HG02610 (cell line): ENCODE data around the gene NGFR.

Experiments used
- ATAC-seq: cut with Tn5 transposase; IDR thresholded peaks from one replicate; pipeline ENCODE4 v1.9.1; 2021; ENCODE audit warnings: mild to moderate bottlenecking, moderate library complexity; ENCODE audit not compliant: unreplicated experiment

The NGFR gene, protein sequence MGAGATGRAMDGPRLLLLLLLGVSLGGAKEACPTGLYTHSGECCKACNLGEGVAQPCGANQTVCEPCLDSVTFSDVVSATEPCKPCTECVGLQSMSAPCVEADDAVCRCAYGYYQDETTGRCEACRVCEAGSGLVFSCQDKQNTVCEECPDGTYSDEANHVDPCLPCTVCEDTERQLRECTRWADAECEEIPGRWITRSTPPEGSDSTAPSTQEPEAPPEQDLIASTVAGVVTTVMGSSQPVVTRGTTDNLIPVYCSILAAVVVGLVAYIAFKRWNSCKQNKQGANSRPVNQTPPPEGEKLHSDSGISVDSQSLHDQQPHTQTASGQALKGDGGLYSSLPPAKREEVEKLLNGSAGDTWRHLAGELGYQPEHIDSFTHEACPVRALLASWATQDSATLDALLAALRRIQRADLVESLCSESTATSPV

DNA sequence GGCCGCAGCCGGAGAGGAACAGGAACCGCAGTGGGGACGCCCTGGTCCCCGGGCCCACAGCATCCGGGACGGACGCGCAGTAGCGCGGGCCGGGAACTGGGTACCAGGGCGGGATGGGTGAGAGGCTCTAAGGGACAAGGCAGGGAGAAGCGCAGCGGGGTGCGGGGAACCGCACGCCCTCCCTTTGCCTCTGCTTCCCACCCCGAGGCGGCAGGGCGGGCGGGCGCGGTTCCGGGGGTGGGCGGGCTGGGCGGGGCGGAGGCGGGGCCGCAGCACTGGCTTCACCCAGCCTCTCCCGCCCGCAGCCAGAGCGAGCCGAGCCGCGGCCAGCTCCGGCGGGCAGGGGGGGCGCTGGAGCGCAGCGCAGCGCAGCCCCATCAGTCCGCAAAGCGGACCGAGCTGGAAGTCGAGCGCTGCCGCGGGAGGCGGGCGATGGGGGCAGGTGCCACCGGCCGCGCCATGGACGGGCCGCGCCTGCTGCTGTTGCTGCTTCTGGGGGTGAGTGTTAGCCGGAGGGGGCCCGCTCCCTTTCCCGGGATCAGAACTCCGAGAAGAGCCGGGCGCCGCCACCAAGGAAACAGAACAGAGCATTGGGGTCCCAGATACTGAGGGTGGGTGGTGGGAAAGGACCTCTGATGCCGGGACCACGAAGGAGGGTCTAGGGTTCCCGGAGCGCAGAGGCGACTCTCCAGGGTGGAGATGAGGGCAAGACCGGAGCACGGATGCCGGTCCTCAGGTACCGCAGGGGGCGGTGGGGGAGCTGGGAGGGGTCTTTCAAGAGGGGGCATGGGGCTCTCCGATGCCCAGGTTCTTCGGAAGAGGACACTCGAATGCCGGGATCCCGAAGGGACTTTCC is at the start of gene NGFR:
Gene NGFR (plus strand): TSS at position 308 of the 856 bp plus-strand sequence. CDS start 125 bp downstream, at position 433.
- no peak for ATAC-seq

DNA sequence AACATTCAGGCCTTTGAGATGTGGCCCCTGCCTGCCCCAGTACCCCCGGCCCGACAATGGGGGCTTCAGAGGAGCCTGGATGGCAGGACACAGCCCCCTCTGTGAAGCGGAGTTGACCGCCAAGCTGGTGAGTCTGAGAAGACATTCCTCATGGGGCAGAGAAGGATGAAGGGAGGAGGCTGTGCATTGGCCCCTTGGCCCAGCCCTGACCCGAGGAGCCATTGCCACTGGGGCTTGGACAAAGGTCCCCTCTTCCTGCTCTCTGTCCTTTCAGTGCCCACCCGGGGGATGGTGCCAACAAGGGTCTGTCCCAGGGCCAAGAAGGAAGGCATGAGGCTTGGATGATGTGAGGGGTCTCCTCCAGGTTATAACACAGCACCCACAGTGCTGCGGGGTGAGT is 49.5 kb upstream of the NGFR start:
- ATAC-seq, result no peak

DNA sequence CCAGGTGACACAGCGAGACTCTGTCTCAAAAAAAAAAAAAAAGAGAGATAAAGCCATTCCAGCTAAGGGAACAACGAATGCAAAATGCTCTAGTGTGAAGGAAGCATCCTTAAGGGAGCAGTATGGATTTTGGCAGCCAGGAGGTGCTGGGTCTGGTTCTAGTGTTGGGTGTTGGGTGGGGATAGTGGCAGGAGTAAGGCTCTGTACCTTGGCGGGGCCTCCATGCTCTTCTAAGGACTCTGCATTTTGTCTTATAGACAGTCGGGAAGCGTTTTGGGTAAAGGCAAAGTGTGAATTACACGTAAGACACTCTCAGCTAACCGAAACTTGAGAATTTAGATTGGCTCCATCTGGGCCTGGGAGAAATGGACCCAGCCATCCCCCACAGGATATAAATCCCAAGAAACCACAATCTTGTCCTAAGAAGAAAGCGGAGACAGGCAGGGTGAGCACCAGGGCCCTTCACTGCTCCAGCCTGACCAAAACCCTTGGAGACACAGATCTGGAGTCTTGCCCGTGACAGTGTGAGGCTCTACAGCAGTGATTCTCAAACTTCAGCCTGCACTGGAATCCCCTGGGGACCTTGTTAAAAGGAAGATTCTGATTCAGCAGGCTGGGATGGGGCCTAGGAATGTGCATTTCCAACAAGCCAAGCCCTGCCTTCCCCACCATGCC is 47.3 kb upstream of the NGFR start:
- no peak for ATAC-seq

DNA sequence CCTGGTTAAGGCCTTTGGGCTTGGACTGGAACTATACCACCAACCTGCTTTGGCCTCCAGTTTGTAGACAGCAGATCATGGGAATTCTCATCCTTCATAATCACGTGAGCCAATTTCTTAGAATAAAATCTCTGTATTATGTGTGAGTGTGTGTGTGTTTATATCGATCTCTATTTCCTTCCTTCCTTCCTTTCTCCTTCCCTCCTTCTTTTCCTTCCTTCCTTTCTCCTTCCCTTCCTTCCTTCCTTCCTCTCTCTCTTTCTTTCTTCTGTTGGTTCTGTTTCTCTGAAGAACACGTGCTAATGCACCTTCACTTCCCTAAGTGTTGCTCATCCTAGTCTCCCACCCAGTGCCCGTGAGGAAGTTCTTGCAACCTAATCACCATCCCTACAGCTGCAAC is 44.9 kb upstream of the NGFR start:
- no peak for ATAC-seq

DNA sequence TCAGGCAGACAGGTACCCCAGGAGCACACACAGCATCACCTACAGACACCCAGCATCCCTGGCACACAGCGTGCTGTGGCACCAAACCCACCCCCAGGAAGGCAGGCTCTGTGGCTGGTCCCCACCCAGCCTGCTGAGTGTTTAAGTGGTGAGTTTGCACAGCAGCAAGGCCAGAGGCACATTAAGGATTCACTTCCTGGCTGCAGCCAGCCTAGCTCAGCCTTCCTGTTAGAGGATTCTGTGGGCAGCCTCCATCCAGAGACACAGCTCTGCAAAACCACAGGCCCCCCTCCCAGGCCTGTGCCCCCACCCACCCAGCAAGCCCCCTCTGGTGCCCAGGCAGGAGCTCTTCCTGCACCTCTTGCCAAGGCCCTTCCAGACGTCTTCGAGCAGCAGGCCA is 44.4 kb upstream of the NGFR start:
- no peak for ATAC-seq

DNA sequence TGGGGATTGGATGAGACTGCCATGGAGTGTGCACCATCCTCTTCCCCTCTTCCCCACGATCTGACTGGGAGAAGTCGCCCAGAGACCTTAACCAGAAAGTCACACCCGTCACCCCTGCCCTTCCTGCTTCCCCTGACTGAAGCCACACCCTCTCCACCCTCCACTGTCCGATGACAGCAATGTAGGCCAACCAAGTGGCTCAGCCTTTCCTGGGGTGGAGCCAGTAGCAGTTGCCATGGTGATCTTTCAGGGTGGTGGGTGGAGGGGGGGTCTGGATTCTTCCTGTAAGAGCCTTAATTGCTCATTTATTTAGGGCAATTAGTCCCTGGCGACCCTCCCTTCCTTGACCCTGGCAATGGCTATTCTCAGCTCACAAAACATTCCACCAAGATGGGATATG is 42.9 kb upstream of the NGFR start:
- no peak for ATAC-seq

DNA sequence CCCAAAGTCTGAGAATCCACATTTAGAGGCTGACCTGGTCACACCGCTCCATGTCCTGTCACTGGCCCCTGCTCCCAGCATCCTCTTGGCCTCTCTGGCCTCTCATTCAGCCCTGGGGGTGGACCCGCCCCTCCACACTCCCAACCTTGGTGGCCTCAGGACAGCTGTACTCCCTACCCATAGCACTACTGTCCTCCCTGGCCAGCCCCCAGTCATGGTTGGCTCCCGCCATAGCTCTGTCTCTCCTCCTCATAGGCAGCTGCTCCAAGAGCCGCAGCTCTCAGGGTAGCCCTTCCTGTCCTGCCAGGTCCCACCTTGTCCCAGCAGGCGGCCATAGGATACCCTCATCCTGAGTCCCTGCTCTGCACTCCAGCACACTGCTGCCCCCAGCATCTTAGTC is 42.4 kb upstream of the NGFR start:
- ATAC-seq, result no peak

DNA sequence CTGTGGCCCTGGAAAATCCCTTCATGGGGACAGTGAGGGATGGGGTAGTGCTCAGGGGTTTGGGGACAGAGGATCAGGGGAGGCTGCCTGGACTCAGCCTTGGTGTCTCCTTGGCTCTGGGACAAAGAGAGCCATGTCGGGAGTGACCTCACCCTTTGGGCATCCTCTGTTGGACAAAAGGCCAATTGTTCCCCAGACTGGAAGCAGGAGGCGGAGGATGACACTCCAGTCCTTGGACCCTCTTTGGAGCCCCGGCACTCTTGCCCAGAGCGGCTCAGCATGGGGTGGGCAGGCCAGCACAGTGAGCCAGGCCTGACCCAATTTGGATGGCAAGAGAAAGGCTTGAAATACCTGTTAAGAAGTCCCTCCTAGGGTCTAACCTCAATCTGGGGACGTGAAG is 41.0 kb upstream of the NGFR start:
- ATAC-seq, result no peak

DNA sequence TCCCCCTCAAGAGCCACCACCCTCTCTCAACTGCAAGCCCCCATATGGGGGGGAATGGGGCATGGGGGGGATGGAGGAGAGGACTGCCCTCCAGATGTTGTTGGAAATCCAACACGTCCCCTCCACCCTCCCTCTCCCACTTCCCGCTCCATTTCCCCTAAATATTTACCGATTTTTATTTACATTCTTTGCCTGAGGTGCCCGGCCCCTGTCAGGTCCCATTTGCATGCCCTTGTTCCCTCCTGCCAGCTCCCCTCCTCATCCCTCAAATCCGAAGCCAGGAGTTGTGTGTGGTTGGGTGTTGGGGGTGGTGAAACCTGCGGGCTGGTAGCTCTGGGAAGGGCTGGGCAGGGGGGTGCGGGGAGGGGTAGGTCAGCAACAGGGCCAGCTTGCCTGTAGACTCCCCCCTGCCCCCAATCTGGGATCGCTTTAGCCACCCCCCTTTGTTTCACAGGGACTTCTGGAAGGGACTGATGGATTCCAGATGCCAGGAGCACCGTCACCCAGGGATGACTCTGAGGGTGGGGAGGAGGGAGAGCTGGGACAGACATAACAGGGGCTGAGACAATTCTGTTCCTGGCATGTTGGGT is 39.7 kb upstream of the NGFR start:
- ATAC-seq, result no peak

DNA sequence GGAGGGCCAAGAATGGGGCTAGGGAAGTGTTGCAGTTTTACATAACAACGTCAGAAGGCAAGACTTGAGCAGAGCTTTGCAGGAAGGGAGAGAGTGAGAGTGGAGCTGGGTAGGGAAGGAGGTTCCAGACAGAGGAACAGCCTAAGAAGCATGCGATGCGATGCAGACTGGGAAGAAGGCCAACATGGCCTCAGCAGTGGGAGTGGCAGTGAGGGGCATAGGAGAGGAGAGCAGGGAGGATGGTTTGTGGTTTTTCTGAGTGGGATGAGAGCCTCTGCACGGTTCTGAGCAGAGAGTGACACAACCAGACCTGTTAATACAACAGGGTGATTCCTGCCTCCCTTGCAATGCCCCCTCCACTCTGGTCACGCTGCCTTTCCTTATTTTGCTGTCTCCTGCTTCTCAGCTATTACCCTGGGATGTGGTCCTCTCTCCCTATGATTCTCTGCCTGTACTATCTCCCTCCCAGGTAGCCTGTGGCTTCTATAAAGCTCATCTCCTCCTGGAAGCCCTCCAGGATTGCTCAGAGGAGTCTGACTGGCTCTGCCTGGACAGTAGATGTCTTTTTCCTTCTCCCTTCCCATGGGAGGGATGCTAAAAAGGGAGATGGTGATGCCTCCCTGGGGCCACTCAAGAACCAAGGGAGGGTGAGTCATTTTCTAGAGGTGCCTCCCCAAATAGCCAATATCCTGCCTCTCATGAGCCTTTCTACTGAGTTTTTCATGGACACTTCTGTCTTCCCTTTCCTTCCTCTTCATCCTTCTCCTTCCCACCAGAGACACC is 38.7 kb upstream of the NGFR start:
- ATAC-seq, result no peak

DNA sequence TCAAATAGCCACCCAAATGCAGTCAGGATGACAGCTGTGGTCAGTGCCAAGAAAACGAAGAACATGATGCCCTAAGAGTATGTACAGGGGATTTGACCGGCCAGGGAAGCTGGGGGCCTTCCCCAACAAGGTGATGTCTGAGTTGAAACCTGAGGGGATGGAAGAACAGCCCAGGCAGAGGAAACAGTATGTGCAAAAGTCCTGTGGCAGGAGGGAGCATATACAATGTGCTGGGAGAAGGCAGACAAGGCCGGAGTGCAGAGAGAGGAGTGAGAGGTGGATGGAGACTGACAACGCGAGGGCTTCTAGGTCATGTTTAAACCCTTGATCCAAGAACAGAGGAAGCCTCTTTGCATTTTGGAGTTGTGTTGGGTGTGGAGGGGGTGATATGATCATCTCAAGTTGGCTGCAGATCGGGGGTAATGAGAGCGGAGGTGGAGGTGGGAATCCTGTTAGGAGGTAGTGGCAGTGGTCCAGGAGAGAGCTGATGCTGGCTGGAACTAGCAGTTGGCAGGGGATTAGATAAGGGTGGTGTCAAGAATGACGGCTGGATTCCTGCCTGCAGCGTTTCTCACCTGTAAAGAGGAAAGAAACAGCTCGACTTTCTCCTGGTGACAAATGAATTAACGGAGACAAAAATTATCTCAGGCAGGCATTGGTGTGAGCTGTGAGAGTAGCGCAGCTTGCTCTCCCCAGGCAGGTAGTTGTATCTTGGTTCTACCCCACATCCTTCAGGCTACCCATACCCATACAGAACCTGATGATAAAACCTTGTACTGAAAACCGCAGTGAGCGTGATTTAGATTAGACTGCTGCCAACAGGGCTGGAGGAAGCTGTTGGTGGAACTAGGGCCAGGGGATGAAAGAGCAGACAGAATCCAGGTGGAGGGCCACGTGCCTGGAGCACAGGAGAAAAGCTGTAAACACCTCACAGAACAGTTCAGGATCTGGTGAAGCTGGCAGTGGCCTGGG is 37.2 kb upstream of the NGFR start:
- no peak for ATAC-seq

DNA sequence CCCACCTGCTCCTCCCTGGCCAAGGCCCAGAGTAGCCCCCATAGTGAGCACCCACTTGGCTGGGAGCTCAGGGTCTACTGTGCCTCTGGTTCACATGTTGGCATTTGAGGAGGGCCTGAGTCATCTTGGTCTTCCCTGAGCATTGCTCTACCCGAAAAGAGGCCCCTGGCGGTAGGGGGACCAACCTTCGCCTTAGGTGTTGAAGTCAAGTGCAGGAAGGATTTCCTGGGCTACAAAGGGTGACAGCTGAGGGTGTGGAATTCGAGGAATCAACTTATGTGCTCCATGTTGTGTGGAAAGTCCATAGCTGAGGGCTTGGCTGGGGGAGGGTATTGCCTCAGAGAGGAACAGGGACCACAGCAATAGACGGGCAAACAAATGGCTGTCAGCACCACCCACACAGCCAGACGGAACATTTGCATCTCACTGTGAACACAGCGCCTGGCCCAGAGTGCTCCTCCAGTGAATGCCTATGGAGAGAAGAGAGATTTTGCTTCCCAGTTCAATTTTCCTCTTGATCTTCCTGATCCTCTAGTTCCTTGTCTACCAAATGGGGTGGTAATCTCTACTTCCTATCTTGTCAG is 35.6 kb upstream of the NGFR start:
- no peak for ATAC-seq

DNA sequence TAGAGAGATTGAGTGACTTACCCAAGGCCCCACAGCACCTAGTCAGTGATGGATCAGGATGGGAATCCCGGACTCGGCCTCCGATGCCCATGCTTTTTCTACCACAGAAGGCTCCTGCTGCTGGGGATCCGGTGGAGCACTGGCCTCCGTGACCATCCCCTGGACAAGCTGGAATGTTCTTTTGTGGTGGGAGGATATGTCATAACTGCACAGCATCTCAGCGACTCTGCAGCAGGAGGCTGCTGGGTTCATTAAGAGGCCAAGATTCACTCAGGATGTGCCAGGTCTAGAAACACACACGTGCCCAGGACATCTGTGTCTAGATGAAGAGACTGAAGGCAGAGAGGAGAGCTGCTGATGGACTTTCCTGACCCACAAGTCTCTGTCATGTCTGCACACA is 34.7 kb upstream of the NGFR start:
- no peak for ATAC-seq

DNA sequence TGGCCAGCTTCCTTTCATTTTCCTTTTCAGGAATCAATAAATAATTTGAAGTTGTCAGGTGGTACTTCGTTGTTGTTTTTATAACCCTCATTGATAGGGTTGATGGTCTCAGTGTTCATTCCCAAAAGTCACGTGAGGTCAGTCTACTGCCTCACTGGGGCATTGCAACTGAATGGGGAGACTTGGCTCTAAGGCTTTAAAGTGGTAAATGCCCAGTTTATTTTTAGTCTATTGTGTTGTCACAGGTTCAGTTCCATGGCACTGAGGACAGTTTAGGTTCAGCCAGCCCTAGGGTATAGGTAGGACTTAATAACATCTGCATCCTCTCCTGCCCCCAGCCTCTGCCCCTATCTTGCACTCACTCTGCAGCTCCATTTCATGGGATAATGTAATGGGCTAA is 33.5 kb upstream of the NGFR start:
- no peak for ATAC-seq

DNA sequence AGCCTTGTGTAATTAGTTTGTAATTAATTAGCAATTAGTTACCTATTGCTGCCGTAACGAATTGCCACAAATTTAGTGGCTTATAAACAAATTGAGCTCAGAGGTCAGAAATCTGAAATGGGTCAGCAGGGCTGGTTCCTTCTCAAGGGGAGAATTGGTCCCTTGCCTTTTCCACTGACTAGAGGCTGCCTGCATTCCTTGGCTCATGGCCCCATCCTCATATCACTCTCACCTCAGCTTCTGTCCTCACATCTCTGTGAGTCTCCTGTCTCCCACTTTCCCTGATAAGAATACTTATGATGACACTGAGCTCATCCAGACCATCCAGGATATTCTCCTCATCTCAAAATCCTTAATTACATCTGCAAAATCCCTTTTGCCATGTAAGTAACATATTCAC is 31.0 kb upstream of the NGFR start:
- ATAC-seq, result no peak

DNA sequence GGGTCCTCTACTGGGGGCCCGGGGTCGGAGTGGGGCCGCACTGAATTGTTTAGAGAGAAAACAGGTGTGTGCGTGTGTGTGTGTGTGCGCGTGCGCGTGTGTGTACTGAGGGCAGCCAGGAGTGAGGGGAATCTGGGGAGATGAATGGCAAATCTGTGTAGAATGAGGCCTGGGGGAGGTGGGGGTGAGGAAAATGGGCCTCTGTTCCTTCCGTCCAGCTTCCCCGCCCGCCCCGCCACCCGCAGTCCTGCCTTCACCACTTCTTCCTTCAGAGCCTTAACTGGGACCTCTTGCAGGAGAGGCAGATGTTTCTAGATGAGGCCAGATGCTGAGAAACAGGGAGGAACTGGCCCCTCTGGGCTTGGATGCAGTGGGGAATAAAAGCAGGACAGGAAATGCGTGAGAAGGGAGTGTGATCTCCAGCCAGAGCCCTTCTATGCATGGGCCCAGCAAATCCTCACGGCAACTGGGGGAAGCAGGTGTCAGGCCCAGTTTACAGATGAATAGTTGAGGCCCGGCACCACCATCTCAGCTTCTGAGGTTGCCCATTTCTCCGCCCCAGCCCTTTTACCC is 29.7 kb upstream of the NGFR start:
- no peak for ATAC-seq

DNA sequence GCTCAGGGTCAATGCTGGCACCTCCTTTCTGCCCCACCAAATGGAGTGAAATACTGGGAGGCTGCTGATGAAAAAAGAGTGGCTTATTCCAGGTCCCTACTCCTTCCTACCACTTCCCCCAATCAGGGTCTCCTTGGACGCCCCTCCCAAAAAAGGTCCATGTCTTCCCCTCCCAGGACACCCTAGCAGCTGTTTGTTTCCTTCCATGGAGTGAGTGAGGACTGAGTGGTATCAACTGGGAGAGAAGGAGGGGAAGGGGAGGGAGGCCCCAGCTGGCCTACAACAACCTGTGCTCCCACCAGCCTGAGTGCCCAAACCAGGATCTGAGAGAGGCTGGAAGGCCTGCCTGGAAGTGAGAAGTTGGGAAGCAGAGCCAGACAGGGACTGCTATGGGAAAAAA is 28.7 kb upstream of the NGFR start:
- ATAC-seq, result no peak

DNA sequence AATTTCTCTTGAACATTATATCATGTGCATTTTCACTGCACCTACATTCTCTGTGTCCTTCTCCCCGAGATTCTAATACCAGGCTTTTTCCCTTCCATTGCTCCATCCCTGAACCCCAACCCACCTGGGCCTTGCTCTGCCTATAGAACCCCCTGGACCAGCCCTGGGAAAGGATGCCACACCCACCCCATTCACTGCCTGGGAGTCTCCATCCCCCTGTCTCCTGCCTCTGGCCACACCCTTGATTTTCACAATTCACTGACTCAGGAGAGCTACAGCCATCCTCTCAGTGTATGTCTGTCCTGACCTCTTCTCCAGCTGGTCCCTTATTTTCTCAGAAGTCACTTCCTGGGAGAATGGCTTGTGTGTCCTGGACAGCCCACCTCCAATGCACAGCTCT is 27.9 kb upstream of the NGFR start:
- ATAC-seq, result no peak
